ENCODE results near the gene RNASE11.

- TF ChIP-seq, protein P1, sequence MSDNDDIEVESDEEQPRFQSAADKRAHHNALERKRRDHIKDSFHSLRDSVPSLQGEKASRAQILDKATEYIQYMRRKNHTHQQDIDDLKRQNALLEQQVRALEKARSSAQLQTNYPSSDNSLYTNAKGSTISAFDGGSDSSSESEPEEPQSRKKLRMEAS (IDR thresholded peaks at IDR 0.05): no peak
- TF ChIP-seq ATF3 (IDR thresholded peaks at IDR 0.05): no peak
- TF ChIP-seq CTCF (IDR thresholded peaks at IDR 0.05; ENCODE audit: low read depth, low read length, missing input control): no peak
- no peak for TF ChIP-seq REST (IDR thresholded peaks at IDR 0.05)
- no peak for TF ChIP-seq FOXA1 (IDR thresholded peaks at IDR 0.05)
- no peak for TF ChIP-seq GABPA (IDR thresholded peaks at IDR 0.05 in 1 of 2, conservative IDR thresholded peaks at IDR 0.05 in 1 of 2)
- no peak for TF ChIP-seq SP1 (IDR thresholded peaks at IDR 0.05)
- TF ChIP-seq YY1 (IDR thresholded peaks at IDR 0.05): no peak
- TF ChIP-seq JUND (IDR thresholded peaks at IDR 0.05): no peak
- TF ChIP-seq EGR1 (IDR thresholded peaks at IDR 0.05; ENCODE audit: low read depth in 2 of 2): no peak
- TF ChIP-seq TAF1 (conservative IDR thresholded peaks at IDR 0.05): no peak
- TF ChIP-seq RAD21 (IDR thresholded peaks at IDR 0.05): no peak
- TF ChIP-seq RXRA (IDR thresholded peaks at IDR 0.05): no peak
These were observed 31.1 kb downstream of the RNASE11 start for GRCh38 chr14:20556500-20557211.

Measured in liver (tissue), 3 donors.